ENCODE results near the gene GABRB2.

The GABRB2 gene

GRCh38 chr5:161396171-161396570, 150.4 kb downstream of the GABRB2 start:
- no peak for ATAC-seq (ENCODE audit: insufficient read depth, low read depth)
- no peaks in the 10 kb centered on the region for H3K79me2 ChIP-seq (ENCODE audit: insufficient read depth, low read length)
- no peaks in the 10 kb centered on the region for H3K27me3 ChIP-seq (ENCODE audit: insufficient read depth, low read length, poor library complexity)
- H3K4me1 ChIP-seq (ENCODE audit: insufficient read depth, low read length): no peaks in the 10 kb centered on the region
- no peak overlapping the region for H2AFZ ChIP-seq (ENCODE audit: low read depth, low read length)
- no peak overlapping the region for H3K27ac ChIP-seq (ENCODE audit: low read length)
- no peaks in the 10 kb centered on the region for H3K36me3 ChIP-seq (ENCODE audit: insufficient read depth, low read length)
- no peak for DNase-seq
- no peak for TF ChIP-seq EZH2 (IDR thresholded peaks at IDR 0.05; ENCODE audit: borderline replicate concordance, low read depth, low read length, severe bottlenecking)
- TF ChIP-seq, protein P1, sequence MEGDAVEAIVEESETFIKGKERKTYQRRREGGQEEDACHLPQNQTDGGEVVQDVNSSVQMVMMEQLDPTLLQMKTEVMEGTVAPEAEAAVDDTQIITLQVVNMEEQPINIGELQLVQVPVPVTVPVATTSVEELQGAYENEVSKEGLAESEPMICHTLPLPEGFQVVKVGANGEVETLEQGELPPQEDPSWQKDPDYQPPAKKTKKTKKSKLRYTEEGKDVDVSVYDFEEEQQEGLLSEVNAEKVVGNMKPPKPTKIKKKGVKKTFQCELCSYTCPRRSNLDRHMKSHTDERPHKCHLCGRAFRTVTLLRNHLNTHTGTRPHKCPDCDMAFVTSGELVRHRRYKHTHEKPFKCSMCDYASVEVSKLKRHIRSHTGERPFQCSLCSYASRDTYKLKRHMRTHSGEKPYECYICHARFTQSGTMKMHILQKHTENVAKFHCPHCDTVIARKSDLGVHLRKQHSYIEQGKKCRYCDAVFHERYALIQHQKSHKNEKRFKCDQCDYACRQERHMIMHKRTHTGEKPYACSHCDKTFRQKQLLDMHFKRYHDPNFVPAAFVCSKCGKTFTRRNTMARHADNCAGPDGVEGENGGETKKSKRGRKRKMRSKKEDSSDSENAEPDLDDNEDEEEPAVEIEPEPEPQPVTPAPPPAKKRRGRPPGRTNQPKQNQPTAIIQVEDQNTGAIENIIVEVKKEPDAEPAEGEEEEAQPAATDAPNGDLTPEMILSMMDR (IDR thresholded peaks at IDR 0.05; ENCODE audit: borderline replicate concordance, extremely low read depth, low read length, poor library complexity, severe bottlenecking): no peak
- no peak overlapping the region for H3K4me2 ChIP-seq (ENCODE audit: insufficient read depth, low read length)
- no peaks in the 10 kb centered on the region for H4K20me1 ChIP-seq (ENCODE audit: insufficient read depth, low read length)
- H3K9ac ChIP-seq (ENCODE audit: low read depth, low read length): no peak overlapping the region
- no peak overlapping the region for H3K4me3 ChIP-seq (ENCODE audit: low read depth in 1 of 2, low read length in 2 of 2)
- H3K9me3 ChIP-seq (ENCODE audit: insufficient read depth, low read length, severe bottlenecking): no peaks in the 10 kb centered on the region

DNA sequence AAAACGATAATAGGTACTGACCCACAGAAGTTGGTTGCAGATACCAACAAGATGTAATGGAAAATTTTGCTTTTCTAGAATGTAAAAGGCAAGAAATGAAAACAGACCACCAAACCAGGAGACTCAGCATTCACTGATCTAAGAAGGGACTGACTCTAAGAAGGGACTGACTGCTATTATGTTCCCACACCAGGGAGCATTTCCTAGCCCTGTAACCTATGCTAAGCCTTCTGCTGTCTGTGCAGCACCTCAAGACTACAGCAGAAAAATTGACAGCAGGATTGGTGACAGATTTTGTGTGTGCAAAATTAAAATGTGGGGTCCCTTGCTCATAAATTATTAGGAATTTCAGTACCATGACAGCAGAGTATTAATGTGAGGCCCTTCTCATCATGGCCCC, 154.8 kb downstream of the GABRB2 start:
- no peaks in the 10 kb centered on the region for H3K4me1 ChIP-seq (ENCODE audit: insufficient read depth, low read length)
- no peaks in the 10 kb centered on the region for H3K79me2 ChIP-seq (ENCODE audit: insufficient read depth, low read length)
- H3K36me3 ChIP-seq (ENCODE audit: insufficient read depth, low read length): no peaks in the 10 kb centered on the region
- no peak overlapping the region for H3K4me2 ChIP-seq (ENCODE audit: insufficient read depth, low read length)
- no peak overlapping the region for H3K4me3 ChIP-seq (ENCODE audit: low read depth in 1 of 2, low read length in 2 of 2)
- DNase-seq (no peak), ATAC-seq (ENCODE audit: insufficient read depth, low read depth) (no peak)
- no peaks in the 10 kb centered on the region for H3K9me3 ChIP-seq (ENCODE audit: insufficient read depth, low read length, severe bottlenecking)
- TF ChIP-seq, protein P1 (IDR thresholded peaks at IDR 0.05; ENCODE audit: borderline replicate concordance, extremely low read depth, low read length, poor library complexity, severe bottlenecking): no peak
- no peak for TF ChIP-seq EZH2 (IDR thresholded peaks at IDR 0.05; ENCODE audit: borderline replicate concordance, low read depth, low read length, severe bottlenecking)
- no peak overlapping the region for H3K27ac ChIP-seq (ENCODE audit: low read length)
- H3K27me3 ChIP-seq (ENCODE audit: insufficient read depth, low read length, poor library complexity): no peaks in the 10 kb centered on the region
- H3K9ac ChIP-seq (ENCODE audit: low read depth, low read length): no peak overlapping the region
- no peak overlapping the region for H2AFZ ChIP-seq (ENCODE audit: low read depth, low read length)
- H4K20me1 ChIP-seq (ENCODE audit: insufficient read depth, low read length): no peaks in the 10 kb centered on the region

GRCh38 chr5:161391016-161391415, 155.5 kb downstream of the GABRB2 start:
- Histone ChIP-seq H3K27ac (ENCODE audit: low read length) (no peak overlapping the region), H3K27me3 (ENCODE audit: insufficient read depth, low read length, poor library complexity) (no peaks in the 10 kb centered on the region), H3K9me3 (ENCODE audit: insufficient read depth, low read length, severe bottlenecking) (no peaks in the 10 kb centered on the region), H2AFZ (ENCODE audit: low read depth, low read length) (no peak overlapping the region), H3K4me1 (ENCODE audit: insufficient read depth, low read length) (no peaks in the 10 kb centered on the region), H3K4me2 (ENCODE audit: insufficient read depth, low read length) (no peak overlapping the region), H3K9ac (ENCODE audit: low read depth, low read length) (no peak overlapping the region), H4K20me1 (ENCODE audit: insufficient read depth, low read length) (no peaks in the 10 kb centered on the region), H3K4me3 (ENCODE audit: low read depth in 1 of 2, low read length in 2 of 2) (no peak overlapping the region), H3K36me3 (ENCODE audit: insufficient read depth, low read length) (no peaks in the 10 kb centered on the region), H3K79me2 (ENCODE audit: insufficient read depth, low read length) (no peaks in the 10 kb centered on the region)
- ATAC-seq (ENCODE audit: insufficient read depth, low read depth) (no peak), DNase-seq (no peak)
- TF ChIP-seq, protein P1 (IDR thresholded peaks at IDR 0.05; ENCODE audit: borderline replicate concordance, extremely low read depth, low read length, poor library complexity, severe bottlenecking): no peak
- TF ChIP-seq EZH2 (IDR thresholded peaks at IDR 0.05; ENCODE audit: borderline replicate concordance, low read depth, low read length, severe bottlenecking): no peak

GRCh38 chr5:161387121-161387520, 159.4 kb downstream of the GABRB2 start:
- ATAC-seq (ENCODE audit: insufficient read depth, low read depth) (no peak), DNase-seq (no peak)
- TF ChIP-seq EZH2 (IDR thresholded peaks at IDR 0.05; ENCODE audit: borderline replicate concordance, low read depth, low read length, severe bottlenecking): no peak
- TF ChIP-seq, protein P1 (IDR thresholded peaks at IDR 0.05; ENCODE audit: borderline replicate concordance, extremely low read depth, low read length, poor library complexity, severe bottlenecking): no peak
- Histone ChIP-seq H2AFZ (ENCODE audit: low read depth, low read length) (no peak overlapping the region), H3K9me3 (ENCODE audit: insufficient read depth, low read length, severe bottlenecking) (no peaks in the 10 kb centered on the region), H3K9ac (ENCODE audit: low read depth, low read length) (no peak overlapping the region), H3K36me3 (ENCODE audit: insufficient read depth, low read length) (no peaks in the 10 kb centered on the region), H3K4me1 (ENCODE audit: insufficient read depth, low read length) (no peaks in the 10 kb centered on the region), H3K4me2 (ENCODE audit: insufficient read depth, low read length) (no peak overlapping the region), H4K20me1 (ENCODE audit: insufficient read depth, low read length) (no peaks in the 10 kb centered on the region), H3K79me2 (ENCODE audit: insufficient read depth, low read length) (no peaks in the 10 kb centered on the region), H3K27ac (ENCODE audit: low read length) (no peak overlapping the region), H3K27me3 (ENCODE audit: insufficient read depth, low read length, poor library complexity) (no peaks in the 10 kb centered on the region), H3K4me3 (ENCODE audit: low read depth in 1 of 2, low read length in 2 of 2) (no peak overlapping the region)
